GM10266 (cell line): ENCODE data around the gene MUL1.
A peak's percentile ranks its signal among the peaks of the same experiment; 100 is the strongest.

ENCODE experiments used
- DNase-seq: peaks from one replicate; pipeline ENCODE4 v3.0.0; 2012; ENCODE audit errors: extremely low spot score
- TF ChIP-seq, protein P1 (sequence below): IDR thresholded peaks from 2 replicates; pipeline ENCODE4 v1.5.1; 2012; ENCODE audit warnings: mild to moderate bottlenecking, low read depth; ENCODE audit not compliant: control insufficient read depth, insufficient read depth; ENCODE audit errors: missing control alignments

MUL1 gene

DNA sequence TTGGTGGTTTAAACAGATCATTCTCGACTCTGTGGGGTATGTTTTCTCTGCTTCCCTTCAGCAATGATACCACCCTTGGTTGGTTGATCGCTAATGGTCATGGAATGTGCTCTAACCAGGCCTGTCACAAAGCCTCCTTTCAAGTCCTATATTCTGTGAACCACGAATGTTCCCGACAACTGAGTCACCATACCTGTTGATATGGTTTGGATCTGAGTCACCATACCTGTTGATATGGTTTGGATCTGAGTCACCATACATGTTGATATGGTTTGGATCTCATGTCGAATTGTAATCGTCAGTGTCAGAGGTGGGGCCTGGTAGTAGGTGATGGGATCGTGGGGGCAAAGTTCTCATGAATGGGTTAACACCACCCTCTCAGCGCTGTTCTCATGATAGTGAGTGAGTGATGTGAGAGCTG lies 11.7 kb downstream of the MUL1 start:
- TF ChIP-seq, protein P1, sequence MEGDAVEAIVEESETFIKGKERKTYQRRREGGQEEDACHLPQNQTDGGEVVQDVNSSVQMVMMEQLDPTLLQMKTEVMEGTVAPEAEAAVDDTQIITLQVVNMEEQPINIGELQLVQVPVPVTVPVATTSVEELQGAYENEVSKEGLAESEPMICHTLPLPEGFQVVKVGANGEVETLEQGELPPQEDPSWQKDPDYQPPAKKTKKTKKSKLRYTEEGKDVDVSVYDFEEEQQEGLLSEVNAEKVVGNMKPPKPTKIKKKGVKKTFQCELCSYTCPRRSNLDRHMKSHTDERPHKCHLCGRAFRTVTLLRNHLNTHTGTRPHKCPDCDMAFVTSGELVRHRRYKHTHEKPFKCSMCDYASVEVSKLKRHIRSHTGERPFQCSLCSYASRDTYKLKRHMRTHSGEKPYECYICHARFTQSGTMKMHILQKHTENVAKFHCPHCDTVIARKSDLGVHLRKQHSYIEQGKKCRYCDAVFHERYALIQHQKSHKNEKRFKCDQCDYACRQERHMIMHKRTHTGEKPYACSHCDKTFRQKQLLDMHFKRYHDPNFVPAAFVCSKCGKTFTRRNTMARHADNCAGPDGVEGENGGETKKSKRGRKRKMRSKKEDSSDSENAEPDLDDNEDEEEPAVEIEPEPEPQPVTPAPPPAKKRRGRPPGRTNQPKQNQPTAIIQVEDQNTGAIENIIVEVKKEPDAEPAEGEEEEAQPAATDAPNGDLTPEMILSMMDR = no peak
- DNase-seq = no peak

DNA sequence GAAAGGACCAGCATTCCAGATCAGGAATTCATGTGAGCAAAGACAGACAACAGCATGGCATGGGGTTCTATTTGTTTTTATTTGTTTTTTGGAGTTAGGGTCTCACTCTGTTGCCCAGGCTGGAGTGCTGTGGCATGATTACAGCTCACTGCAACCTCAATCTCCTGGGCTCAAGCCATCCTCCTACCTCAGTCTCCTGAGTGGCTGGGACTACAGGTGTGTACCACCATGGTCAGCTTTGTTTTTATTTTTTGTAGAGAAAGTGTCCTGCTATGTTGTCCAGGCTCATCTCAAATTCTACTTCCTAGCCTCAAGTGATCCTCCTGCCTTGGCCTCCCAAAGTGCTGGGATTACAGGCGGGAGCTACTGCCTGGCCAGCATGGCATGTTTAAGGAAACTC lies 12.3 kb downstream of the MUL1 start:
- no peak for DNase-seq
- TF ChIP-seq, protein P1 = no peak

DNA sequence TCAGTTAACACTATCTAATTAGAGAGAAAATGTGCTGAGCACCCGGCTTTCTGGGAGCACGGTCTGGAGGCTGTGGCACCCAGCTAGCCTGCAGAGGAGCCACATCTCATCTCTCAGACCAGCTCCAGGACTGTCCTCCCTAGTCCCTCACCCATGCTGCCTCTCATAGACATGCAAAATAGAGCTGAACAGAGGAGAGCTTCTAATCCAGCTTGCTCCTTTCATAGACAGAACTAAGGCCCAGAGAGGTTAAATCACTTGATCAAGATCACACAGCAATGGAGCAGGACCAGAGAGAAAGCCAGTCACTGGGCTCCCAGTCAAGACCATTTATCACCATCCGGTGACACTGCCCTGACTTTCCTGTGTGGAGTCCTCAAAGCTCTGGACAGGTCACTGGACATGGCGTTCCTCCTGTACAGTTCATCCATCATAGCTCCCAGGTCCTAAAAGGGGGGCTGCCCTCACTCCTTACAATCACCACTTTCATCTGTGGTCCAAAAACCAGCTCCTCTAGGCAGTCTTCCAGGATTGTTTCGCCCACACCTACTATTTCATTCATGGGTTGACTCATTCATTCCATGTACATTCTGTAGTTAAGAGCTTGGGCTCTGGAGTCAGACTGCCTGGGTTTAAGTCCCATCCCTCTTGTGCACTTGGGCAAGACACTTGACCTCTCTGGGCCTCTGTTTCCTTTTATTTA lies 13.2 kb downstream of the MUL1 start:
- DNase-seq = no peak
- TF ChIP-seq, protein P1 = no peak

DNA sequence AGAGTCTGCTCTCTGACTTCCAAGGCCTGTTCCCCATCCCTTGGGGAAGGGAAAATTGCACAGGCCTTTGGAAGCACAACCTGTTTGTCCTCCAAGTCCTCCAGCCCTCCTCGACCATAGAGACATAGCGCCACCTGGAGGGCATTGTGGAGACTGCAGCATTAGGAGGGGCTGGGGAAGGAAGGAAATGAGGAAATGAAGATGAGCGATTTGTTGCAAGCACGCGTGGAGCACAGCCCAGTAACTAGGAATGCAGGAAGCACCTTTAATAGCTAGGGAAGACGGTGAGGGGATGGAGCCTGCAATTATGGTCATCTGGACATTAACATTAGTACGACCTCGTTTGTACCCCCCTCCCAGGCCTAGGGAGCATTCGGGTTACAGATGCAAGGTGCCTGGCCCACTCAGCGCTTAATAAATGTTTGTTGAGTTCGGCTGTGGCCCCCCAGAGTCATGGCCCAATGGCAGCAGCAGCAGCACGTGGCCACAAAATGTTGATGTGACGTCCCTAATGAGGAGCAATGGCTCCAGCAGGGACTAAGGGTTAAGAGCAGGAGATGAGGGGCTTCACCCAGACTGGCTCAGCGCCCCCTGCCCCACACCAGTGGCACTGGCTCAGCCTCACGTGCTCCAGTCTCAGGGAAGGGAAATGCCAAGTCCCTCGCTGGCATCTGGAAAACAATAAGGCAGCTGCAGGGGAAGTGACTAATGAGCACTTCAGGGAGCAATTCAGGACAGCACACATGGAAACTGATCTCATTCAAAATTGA lies 13.9 kb downstream of the MUL1 start:
- TF ChIP-seq, protein P1 = peak; percentile 99
- DNase-seq = peak; percentile 86

DNA sequence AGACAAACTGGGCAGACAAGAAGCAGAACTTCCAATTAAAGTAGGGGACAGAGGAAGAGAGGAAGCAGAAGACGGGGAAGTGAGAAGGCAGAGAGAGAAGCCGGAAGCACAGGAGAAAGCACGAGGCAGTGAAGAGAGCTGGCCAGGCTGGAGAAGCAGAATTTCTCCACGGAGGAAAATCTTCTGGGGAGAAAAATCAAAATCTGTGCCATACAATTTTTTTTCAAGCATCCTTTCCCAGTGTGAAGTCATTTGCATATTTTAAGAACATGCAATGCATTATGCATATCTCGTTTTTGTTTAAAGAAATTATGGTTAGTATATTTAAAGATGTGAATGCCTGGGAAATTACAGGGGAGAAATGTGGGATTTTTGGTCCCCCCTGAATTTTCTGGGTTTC lies 14.6 kb downstream of the MUL1 start:
- TF ChIP-seq, protein P1 = no peak
- no peak for DNase-seq

DNA sequence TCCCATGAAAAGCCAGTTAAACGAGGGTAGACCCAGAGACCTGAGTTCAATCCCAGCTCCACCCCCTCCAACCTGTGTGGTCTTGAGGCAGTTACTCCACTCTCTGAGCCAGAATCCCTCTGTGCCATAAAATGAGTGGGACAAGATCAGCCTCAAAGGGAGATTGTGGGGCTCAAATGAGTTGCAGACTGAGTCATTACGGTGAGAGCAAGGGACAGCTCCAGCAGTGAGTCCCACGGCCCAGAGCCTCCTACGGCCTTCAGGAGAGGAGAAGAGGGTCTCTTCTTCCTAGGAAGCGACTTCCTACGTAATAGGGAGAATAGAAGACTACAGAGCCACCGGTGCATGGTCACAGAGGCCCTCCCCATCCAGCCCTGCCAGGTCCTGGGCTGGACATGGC lies 15.2 kb downstream of the MUL1 start:
- no peak for DNase-seq
- TF ChIP-seq, protein P1 = no peak

DNA sequence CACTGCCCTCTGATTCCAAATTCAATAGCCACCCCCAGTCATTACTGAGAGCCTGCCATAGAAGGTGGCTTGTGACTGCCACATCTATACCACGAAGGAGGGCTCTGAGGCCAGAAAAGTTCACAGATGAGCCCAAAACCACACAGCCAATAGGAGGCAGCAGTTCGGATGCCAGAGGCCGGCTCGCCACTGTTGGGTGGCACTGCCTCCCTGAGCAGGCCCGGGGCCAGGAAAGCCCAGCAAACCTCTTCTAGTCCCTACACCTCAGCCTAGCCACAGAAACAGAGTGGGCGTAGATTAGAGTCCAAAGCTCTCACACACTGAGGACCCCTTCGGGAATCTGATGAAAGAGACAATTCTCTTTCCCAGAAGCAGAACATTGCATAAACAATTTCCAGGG lies 16.1 kb downstream of the MUL1 start:
- TF ChIP-seq, protein P1 = no peak
- no peak for DNase-seq
